GM08714 (cell line): ENCODE results near the gene DCAF7.

Source experiments
- H3K4me3 ChIP-seq: fragments of 200-500 bp; sonication (Bioruptor generic); 2 replicates; pipeline ENCODE4 v1.5.1; 2014; ENCODE audit warnings: mild to moderate bottlenecking, low read length, inconsistent platforms
- ZNF274 ChIP-seq: IDR thresholded peaks from 2 replicates; pipeline ENCODE4 v1.6.1; 2012; ENCODE audit warnings: mild to moderate bottlenecking, low read depth, low read length

The DCAF7 gene

DNA sequence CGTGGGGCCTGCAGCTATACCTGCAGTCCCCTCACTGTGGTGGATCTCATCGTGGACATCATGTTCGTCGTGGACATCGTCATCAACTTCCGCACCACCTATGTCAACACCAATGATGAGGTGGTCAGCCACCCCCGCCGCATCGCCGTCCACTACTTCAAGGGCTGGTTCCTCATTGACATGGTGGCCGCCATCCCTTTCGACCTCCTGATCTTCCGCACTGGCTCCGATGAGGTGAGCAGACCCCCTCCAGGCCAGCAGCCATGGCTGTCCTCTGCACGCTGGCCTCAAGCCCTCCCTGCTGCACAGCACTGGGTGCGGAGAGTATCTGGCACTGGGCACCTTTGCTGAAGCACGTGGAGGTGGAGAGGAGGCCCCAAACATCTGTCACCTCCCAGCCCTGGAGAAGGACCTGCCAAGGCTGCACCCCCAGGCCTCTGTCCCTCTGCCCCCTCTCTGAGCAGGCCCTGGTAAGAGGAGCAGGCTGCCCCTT lies 16.2 kb upstream of the DCAF7 start:
- TF ChIP-seq ZNF274 = no peak

DNA sequence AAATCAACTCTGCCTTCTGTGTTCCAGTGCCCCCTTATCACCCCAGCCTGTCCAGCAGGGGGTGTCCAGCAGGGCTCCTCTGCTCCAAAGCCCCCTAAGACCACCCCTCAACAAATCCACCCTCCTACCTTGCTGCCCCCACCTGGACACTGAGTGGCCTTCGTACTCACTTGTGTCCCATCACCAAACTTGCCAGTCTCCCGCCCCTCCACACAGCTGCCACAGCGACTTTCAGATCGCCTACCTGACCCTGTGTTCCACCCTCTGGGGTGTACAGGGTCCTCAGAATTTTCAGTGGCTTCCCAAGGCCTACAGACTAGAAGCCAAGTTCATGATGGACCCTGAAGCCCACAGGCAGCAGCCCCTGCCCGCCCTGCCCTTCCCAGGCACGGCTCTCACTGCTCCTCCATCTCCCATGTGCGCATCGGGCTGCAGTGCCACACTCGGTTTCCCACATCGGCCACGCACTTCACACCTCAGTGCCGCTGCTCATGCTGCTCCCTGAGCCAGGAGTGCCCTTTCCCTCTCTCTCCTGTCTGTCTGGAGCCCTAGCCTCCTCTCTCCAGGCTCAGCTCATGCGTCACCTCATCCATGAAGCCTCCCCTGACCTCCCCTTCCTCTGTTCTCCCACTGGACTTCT lies 15.3 kb upstream of the DCAF7 start:
- H3K4me3 ChIP-seq = no peak overlapping the region
- no peak for TF ChIP-seq ZNF274

More for the DNA sequence above, 16.2 kb upstream of the DCAF7 start:
- H3K4me3 ChIP-seq = no peak overlapping the region

DNA sequence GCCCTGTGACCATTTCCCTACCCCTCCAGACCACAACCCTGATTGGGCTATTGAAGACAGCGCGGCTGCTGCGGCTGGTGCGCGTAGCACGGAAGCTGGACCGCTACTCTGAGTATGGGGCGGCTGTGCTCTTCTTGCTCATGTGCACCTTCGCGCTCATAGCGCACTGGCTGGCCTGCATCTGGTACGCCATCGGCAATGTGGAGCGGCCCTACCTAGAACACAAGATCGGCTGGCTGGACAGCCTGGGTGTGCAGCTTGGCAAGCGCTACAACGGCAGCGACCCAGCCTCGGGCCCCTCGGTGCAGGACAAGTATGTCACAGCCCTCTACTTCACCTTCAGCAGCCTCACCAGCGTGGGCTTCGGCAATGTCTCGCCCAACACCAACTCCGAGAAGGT lies 14.6 kb upstream of the DCAF7 start:
- no peak for TF ChIP-seq ZNF274
- H3K4me3 ChIP-seq = no peak overlapping the region

DNA sequence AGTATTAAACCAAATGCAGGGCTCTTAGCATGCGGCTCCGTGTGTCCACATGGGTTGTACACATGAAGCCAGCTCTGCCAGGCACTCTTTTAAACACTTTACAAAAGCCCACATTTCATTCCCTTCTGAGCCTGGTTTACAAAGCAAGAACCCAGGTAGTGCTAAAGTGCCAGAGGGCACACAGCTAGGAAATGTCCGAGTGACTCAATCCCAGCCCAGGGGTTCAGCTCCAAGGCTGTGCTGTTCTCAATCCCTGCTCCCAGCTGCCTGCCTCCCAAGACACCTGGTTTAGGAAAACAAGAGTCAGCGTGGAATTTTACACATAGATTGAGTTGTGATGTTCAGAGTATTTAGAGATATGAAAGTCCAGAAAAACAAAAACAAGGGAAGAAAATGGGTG lies 13.3 kb upstream of the DCAF7 start:
- H3K4me3 ChIP-seq = no peak overlapping the region
- TF ChIP-seq ZNF274 = no peak

DNA sequence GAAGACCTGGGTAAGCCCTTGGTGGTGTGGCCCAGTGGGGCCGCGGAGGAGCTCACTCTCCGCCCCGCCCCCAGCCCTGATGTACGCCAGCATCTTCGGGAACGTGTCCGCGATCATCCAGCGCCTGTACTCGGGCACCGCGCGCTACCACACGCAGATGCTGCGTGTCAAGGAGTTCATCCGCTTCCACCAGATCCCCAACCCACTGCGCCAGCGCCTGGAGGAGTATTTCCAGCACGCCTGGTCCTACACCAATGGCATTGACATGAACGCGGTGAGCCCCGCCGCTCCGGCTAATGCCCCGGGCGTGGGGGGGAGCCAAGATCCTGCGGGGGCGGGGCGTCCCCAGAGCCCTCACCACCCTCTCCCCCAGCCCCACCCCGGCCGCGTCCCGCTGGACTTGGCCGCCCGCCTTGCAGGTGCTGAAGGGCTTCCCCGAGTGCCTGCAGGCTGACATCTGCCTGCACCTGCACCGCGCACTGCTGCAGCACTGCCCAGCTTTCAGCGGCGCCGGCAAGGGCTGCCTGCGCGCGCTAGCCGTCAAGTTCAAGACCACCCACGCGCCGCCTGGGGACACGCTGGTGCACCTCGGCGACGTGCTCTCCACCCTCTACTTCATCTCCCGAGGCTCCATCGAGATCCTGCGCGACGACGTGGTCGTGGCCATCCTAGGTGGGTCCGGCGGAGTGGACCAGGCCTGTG lies 12.1 kb upstream of the DCAF7 start:
- TF ChIP-seq ZNF274 = no peak
- H3K4me3 ChIP-seq = no peak overlapping the region

DNA sequence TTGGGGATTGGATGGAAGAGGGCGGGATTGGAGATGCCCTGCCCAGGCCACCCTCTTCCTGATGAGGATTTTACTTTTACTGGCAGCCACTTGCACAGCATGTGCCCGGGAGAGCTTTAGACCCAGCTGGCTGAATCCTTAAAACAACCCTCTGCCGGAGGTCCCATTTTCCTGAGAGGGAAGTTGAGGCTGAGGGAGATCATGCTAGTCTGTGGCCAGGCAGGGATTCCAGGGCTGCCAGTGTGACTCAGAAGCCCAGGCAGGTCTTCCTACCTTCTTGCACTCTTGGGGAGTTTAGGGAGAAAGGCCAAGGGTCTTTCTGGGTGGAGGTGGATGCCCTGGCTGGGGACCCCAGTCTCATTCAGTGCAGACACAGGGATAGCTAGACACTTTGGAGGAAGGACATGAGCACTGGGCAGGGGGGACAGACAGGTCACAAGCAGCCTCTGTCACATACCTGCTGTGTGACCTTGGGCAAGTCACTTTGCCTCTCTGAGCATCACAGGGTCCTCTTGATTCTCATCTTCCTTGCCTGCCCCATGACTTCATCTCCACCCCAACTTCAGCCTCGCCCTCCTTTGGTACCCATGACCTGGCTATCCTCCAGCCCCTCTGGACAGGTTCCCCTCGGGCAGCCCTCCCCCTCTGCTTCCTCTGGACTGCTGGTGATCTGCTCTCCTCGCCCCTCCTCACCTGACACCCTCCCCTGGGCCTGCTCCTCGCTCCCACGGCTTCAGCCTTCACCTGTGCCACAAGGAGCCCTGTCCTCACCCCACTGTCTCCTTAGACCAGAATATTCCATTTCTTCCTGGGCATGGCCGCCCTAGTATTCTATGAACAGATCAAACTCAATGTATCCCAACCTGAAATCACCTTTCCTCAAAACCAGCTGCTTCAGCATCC lies 11.3 kb upstream of the DCAF7 start:
- no peak for TF ChIP-seq ZNF274
- H3K4me3 ChIP-seq = no peak overlapping the region

DNA sequence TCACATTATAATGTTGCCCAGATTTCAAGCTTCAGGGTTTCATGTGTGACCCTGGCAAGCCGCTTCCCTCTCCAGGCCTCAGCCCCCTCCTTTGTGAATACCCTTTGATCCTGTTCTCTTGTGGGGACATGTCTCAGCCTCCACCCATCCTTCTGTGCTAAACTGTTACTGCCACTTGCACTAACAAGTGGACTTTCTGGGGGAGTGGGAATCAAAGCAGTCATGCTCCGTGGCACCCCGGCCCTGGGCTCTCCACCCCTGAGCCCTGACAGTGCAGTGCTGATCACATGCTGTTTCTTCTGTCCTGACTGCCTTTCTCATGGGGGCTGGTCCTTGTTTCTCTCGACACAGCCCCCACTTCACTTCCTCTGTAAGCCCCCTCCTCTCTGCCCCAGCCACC lies 9.7 kb upstream of the DCAF7 start:
- H3K4me3 ChIP-seq = no peak overlapping the region
- no peak for TF ChIP-seq ZNF274

DNA sequence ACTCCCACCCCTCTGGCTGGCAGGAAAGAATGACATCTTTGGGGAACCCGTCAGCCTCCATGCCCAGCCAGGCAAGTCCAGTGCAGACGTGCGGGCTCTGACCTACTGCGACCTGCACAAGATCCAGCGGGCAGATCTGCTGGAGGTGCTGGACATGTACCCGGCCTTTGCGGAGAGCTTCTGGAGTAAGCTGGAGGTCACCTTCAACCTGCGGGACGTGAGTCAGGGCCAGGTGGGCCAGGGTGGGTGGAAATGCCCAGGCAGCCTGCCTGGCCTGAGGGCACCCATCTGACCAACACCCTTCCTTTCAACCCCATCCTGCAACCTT lies 8.1 kb upstream of the DCAF7 start:
- H3K4me3 ChIP-seq = no peak overlapping the region
- no peak for TF ChIP-seq ZNF274

DNA sequence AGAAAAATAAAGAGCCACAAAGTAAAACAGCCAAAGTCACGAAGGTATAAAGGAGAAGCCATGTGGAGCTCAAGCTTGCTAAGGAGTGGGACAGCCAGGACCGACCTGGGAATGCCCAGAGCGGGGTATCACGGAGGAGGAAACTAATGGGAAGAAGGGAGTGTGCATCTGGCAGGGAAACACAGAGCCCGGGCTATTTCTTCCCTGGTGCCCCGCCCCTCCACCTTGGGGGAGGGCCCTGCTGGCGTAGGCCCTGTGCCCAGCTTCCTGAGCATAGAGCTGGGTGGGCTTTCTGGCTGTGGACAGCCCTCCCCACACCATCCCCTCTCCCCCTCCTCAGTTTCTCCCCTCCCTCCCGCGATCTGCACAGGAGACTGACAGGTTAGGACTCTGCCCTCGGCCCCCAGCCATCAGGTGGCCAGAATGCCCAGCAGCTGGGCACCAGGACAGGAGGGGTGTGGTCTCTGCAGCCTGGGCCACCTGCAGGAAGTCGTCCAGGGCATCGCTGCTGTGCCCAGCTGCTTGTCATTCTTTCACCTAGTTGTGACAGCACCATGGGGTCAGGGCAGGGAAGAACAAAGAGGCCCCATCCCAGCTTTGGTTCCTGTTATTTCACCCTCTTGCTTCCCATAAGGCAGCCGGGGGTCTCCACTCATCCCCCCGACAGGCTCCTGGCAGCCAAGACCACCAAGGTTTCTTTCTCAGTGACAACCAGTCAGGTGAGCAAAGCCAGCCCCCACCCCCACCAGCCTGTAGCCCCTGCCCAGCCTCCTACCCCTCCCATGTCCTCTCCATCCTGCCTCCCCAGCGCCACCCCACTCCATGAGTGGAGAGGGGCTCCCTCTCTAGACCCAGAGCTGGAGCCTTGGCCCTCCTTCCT lies 7.1 kb upstream of the DCAF7 start:
- H3K4me3 ChIP-seq = no peak overlapping the region
- no peak for TF ChIP-seq ZNF274

DNA sequence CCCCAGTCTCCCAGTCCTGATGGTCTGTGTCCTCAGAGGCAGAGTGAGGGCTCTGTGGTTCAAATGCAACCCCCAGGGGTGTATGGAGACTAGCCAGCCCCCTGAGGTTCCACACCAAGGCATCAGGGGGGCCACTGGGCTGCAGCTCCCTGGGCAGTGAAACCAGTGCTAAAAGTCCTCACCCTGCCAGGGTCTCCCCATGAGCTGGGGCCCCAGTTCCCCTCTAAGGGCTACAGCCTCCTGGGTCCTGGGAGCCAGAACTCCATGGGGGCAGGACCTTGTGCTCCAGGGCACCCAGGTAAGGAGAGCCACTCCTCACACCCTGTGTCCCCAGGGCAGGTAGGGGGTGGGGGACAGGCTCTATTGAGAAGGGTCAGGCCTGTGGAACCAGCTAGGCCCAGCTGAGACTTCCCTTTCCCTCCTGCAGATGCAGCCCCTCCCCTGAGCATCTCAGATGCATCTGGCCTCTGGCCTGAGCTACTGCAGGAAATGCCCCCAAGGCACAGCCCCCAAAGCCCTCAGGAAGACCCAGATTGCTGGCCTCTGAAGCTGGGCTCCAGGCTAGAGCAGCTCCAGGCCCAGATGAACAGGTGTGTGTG lies 6.4 kb upstream of the DCAF7 start:
- TF ChIP-seq ZNF274 = no peak
- H3K4me3 ChIP-seq = no peak overlapping the region

DNA sequence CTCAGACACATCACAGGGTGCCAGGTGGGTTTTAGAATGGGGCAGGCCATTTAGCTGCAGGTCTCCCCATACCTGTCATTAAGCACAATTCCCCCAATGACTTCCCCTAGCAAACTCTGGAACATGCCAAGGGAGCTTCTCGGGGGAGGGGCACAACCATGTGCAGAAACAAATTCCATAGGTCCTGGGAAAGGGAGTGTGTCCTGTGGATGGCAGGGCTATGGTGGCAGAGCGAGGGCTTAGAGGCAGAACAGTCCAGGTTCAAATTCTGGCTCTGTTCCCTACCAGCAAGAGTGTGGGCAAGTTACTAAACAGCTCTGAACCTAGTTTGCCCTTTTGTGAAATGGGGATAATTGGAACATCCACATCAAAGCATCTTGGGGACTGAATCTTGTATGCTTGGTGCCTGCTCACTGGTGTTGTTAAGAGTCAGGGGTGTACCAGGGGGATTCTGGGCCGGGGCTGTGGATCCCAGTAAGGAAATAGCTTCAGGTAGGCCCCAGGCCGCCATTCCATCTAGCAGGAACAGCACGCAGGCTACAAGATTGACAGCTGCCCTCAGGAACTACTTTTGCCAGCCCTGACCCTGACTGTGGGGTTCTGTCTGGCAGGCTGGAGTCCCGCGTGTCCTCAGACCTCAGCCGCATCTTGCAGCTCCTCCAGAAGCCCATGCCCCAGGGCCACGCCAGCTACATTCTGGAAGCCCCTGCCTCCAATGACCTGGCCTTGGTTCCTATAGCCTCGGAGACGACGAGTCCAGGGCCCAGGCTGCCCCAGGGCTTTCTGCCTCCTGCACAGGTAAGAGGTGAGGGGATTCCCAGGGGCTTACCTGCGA lies 5.6 kb upstream of the DCAF7 start:
- TF ChIP-seq ZNF274 = no peak

DNA sequence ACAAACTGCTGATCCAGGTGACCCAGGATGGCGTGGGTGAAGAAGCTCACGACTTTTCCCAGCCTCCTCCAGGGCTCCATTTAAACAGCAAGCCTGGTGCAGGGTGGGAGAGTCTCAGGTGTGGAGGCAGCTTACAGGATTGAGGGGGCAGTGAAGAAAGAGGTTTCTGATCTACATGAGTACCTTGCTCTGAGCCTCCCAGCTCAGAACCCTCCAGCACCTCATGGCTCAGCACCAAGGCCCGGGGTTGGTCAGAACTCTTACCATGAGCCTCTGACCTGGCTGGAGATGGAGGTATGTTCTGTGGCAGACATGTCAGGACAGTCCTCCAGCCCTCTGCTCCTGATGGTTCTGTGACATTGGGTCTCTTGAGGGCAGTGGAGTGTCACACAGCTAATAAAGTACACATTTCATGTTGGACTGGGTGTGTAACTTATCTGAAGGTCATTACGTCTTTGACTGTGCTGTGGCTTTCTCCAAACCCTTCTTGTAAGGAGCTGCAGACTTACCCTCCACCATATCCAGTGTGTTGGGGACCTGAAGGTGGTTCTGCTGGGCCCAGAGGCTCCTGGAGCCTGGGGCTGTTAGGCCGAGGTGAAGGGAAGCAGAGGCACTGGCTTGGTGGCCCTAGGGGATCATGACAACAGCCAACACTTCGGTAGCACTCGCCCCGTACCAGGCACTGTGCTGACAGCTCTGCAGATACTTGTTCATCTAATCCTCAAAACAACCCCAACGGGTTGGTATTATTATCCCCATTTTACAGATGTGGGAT lies 3.8 kb upstream of the DCAF7 start:
- no peak overlapping the region for H3K4me3 ChIP-seq
- no peak for TF ChIP-seq ZNF274

More for the DNA sequence above, 5.6 kb upstream of the DCAF7 start:
- no peak overlapping the region for H3K4me3 ChIP-seq
